Measurements from ENCODE around the gene RAD23A. TPM values are rescaled to one million over a fixed set of nuclear protein-coding genes. Genes with fewer than 3 reads are reported as not detected.
"Not testable (repeated sequence)": the region's sequence is repeated elsewhere in the genome, so short reads cannot be mapped to it uniquely, and the experiment has no call there.

Gene RAD23A
- total RNA-seq, 2 donors from 2014 or later = 129 to 156 TPM

GRCh38 chr19:12956446-12957388 is 11.1 kb downstream of the RAD23A start, which contains the start of gene GADD45GIP1:
Gene GADD45GIP1, minus strand, starts transcription at chr19:12957223. Its CDS starts 11 bp downstream, at chr19:12957212.
- H3K4me3 Mint-ChIP-seq = peak within 1 kb of the TSS; percentile 85
- H3K9me3 Mint-ChIP-seq = no peaks in the 10 kb centered on the region
- H3K4me1 Mint-ChIP-seq = peaks cover 10% of the 10 kb centered on the region
- H3K27ac Mint-ChIP-seq = peak within 1 kb of the TSS; percentile 95
- no peaks in the 10 kb centered on the region for H3K27me3 Mint-ChIP-seq
- H3K36me3 Mint-ChIP-seq (ENCODE audit: low read depth) = peaks cover 53% of the 10 kb centered on the region
- ATAC-seq (replicated peaks) = peak; percentile 96

DNA sequence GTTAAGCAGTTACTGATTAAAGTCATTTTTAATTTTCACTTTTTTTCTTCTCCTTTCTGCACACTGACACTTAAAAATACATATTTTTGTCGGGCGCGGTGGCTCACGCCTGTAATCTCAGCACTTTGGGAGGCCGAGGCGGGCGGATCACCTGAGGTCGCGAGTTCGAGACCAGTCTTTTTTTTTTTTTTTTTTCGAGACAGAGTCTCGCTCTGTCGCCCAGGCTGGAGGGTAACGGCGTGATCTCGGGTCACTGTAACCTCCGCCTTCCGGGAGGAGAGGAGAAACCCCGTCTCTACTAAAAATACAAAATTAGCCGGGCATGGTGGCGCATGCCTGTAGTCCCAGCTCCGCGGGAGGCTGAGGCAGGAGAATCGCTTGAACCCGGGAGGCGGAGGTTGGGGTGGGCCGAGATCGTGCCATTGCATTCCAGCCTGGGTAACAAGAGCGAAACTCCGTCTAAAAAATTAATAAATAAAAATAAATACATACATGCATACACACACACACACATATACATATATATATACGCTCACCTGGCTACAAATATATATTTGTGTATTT is 11.8 kb downstream of the RAD23A start:
- Mint-ChIP-seq H3K4me3 (peak overlapping the region; percentile 85), H3K27ac (peak overlapping the region; percentile 95), H3K36me3 (ENCODE audit: low read depth) (peaks cover 45% of the 10 kb centered on the region)
- H3K27me3 Mint-ChIP-seq, H3K4me1 Mint-ChIP-seq, H3K9me3 Mint-ChIP-seq: not testable (repeated sequence)
- peak; percentile 28 for ATAC-seq (replicated peaks)

- no peaks in the 10 kb centered on the region for H3K9me3 Mint-ChIP-seq
- no peak overlapping the region for H3K4me3 Mint-ChIP-seq
- no peak for ATAC-seq (replicated peaks)
- H3K4me1 Mint-ChIP-seq = peaks cover 7% of the 10 kb centered on the region
- peaks cover 25% of the 10 kb centered on the region for H3K36me3 Mint-ChIP-seq (ENCODE audit: low read depth)
- no peaks in the 10 kb centered on the region for H3K27me3 Mint-ChIP-seq
- no peak overlapping the region for H3K27ac Mint-ChIP-seq
Measured at GRCh38 chr19:12959481-12959880, 13.8 kb downstream of the RAD23A start.

DNA sequence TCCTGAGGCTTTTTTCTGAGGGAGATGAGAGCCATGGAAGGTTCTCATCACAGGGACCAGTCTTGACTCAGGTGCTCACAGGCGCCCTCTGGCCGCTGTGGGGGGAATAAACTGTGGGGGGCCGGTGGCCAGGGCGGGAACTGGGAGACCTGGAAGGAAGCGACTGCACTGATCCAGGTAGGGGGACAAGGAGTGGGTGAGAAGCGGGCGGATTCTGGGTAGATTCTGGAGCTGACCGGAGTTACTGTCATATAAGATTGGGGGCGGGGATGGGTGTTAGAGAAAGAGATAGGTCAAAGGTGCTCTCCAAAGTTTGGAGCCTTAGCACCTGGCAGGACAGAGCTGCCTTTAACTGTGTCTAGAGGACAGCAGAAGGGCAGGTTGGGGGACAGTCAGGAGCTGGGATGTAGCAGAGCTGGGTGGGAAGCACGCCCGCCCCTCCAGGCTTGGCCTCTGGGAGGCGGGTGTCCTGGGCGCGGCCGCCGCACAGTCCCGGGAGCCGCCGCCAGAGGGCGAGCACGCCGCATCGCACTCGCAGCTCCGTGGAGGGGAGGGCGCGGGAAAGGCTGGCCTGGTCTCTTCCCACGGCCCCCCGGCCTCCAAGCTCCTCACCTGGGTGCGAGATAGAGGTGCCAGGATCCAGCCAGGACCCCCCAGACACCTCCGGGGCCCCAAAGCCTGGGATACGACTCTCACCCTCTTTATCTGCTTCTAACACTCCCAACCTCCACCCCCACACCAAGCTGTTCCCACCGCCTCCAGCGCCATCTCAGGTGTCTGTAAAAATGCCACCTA is 19.6 kb downstream of the RAD23A start:
- H3K27ac Mint-ChIP-seq = peak overlapping the region; percentile 91
- H3K36me3 Mint-ChIP-seq (ENCODE audit: low read depth) = no peaks in the 10 kb centered on the region
- H3K27me3 Mint-ChIP-seq = no peaks in the 10 kb centered on the region
- H3K9me3 Mint-ChIP-seq = no peaks in the 10 kb centered on the region
- H3K4me1 Mint-ChIP-seq = peaks cover 5% of the 10 kb centered on the region
- peak overlapping the region; percentile 99 for H3K4me3 Mint-ChIP-seq
- peak; percentile 96 for ATAC-seq (replicated peaks)

DNA sequence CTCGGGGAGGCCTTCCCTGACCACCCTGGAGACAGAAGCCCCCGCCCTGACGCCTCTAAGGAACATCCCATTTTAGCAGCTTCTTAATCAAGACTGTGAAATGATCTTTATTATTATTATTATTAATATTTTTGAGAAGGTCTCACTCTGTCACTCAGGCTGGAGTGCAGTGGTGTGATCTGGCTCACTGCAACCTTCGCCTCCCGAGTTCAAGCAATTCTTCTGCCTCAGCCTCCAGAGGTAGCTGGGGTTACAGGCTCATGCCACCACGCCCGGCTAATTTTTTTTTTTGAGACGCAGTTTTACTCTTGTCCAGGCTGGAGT is 20.1 kb downstream of the RAD23A start:
- ATAC-seq (replicated peaks) = no peak
- peaks cover 5% of the 10 kb centered on the region for H3K4me1 Mint-ChIP-seq
- peak overlapping the region; percentile 99 for H3K4me3 Mint-ChIP-seq
- H3K27me3 Mint-ChIP-seq = no peaks in the 10 kb centered on the region
- no peaks in the 10 kb centered on the region for H3K9me3 Mint-ChIP-seq
- no peak overlapping the region for H3K27ac Mint-ChIP-seq
- H3K36me3 Mint-ChIP-seq (ENCODE audit: low read depth) = no peaks in the 10 kb centered on the region

DNA sequence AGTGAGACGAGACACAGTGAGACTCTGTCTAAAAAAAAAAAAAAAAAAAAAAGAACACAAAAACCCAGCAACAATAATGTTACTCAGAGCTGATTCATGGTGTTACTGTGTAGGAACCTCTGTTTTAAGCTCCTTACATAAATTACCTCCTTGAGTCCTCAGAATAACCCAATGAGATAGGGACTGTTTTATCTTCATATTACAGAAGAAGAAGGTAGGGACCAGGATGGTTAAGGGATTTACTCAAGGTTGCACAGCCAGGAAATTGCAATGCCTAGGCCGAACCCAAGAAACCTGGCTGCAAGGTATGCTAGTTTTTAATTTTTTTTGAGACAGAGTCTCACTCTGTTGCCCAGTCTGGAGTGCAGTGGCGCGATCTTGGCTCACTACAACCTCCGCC is 22.2 kb downstream of the RAD23A start:
- Mint-ChIP-seq H3K4me3 (no peak overlapping the region), H3K4me1 (peaks cover 5% of the 10 kb centered on the region), H3K27me3 (no peaks in the 10 kb centered on the region), H3K27ac (no peak overlapping the region), H3K36me3 (ENCODE audit: low read depth) (no peaks in the 10 kb centered on the region), H3K9me3 (no peaks in the 10 kb centered on the region)
- ATAC-seq (replicated peaks) = no peak

GRCh38 chr19:12969292-12969988 is 23.8 kb downstream of the RAD23A start, which contains the start of gene DAND5:
Gene DAND5, plus strand, starts transcription at chr19:12969576. Its CDS starts 85 bp downstream, at chr19:12969661.
- Mint-ChIP-seq H3K27ac (peak within 1 kb of the TSS; percentile 20), H3K27me3 (no peaks in the 10 kb centered on the region), H3K36me3 (ENCODE audit: low read depth) (no peaks in the 10 kb centered on the region), H3K4me1 (peaks cover 5% of the 10 kb centered on the region), H3K4me3 (no peak within 1 kb of the TSS), H3K9me3 (no peaks in the 10 kb centered on the region)
- ATAC-seq (replicated peaks) = no peak

GRCh38 chr19:12970070-12970820 is 24.6 kb downstream of the RAD23A start:
- peak overlapping the region; percentile 20 for H3K27ac Mint-ChIP-seq
- H3K27me3 Mint-ChIP-seq = no peaks in the 10 kb centered on the region
- no peaks in the 10 kb centered on the region for H3K9me3 Mint-ChIP-seq
- no peaks in the 10 kb centered on the region for H3K36me3 Mint-ChIP-seq (ENCODE audit: low read depth)
- no peak overlapping the region for H3K4me3 Mint-ChIP-seq
- H3K4me1 Mint-ChIP-seq = no peaks in the 10 kb centered on the region
- ATAC-seq (replicated peaks) = peak; percentile 33

DNA sequence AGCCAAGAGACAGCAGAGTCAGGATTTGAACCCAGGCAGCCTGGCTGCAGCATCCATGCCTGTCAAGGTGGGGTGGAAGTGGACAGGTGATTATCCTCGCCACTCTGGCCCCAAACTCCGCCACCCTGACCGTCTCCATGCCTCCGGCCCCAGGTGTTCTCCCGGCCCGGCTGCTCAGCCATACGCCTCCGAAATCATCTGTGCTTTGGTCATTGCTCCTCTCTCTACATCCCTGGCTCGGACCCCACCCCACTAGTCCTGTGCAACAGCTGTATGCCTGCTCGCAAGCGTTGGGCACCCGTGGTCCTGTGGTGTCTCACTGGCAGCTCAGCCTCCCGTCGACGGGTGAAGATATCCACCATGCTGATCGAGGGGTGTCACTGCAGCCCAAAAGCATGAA is 27.6 kb downstream of the RAD23A start:
- no peak overlapping the region for H3K27ac Mint-ChIP-seq

DNA sequence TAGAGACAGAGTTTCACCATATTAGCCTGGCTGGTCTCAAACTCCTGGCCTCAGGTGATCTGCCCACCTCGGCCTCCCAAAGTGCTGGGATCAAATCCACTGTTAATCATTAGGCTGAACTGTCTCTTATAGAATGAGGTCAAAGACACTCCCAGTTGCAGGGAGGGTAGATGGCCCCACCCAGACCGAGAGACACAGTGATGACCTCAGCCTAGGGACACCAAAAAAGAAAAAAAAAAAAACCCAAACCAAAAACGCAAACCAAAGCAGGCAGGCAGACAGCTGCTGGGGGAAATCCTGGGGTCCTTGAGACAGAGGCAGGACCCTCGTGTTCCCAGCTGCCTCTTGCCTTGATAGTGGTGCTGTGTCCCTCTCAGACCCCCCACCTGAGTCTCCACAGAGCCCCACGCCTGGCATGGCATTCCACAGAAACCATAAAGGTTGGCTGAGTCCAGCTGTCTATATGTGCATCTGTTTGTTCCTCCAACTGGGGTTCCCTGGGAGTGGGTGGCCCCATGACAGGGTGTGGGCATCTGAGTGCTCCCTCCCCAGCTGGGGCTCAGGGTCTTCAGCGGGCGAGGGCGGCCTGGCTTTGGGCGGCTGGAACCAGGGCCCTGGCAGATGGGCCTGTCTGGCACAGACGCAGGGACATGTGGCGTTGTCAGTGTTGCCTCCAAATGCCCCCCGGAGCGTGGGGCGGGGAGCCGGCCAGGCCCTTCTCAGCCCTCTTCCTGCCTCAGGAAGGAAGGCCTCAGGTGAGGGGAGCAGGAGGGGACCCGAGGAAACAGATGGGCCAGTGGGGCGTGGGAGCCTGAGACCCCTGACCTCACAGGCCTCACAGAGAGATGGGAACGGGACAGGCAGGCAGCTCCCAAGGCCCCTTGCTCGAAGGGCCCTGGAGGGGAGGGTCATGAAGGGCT is 28.9 kb downstream of the RAD23A start:
- peaks cover 4% of the 10 kb centered on the region for H3K4me1 Mint-ChIP-seq
- no peak for ATAC-seq (replicated peaks)
- H3K4me3 Mint-ChIP-seq = no peak overlapping the region
- H3K9me3 Mint-ChIP-seq = no peaks in the 10 kb centered on the region
- H3K36me3 Mint-ChIP-seq (ENCODE audit: low read depth) = no peaks in the 10 kb centered on the region
- peaks cover 11% of the 10 kb centered on the region for H3K27me3 Mint-ChIP-seq
- H3K27ac Mint-ChIP-seq = no peak overlapping the region

More for the DNA sequence above, 27.6 kb downstream of the RAD23A start:
- ATAC-seq (replicated peaks) = no peak
- Mint-ChIP-seq H3K9me3 (no peaks in the 10 kb centered on the region), H3K4me3 (no peak overlapping the region), H3K27me3 (peaks cover 11% of the 10 kb centered on the region), H3K4me1 (peaks cover 4% of the 10 kb centered on the region), H3K36me3 (ENCODE audit: low read depth) (no peaks in the 10 kb centered on the region)

- no peak for ATAC-seq (replicated peaks)
- H3K9me3 Mint-ChIP-seq = no peaks in the 10 kb centered on the region
- H3K36me3 Mint-ChIP-seq (ENCODE audit: low read depth) = no peaks in the 10 kb centered on the region
- H3K27ac Mint-ChIP-seq = no peak overlapping the region
- H3K4me3 Mint-ChIP-seq = no peak overlapping the region
- H3K27me3 Mint-ChIP-seq = peaks cover 11% of the 10 kb centered on the region
- peaks cover 4% of the 10 kb centered on the region for H3K4me1 Mint-ChIP-seq
Measured at GRCh38 chr19:12975221-12975741, 29.6 kb downstream of the RAD23A start.

DNA sequence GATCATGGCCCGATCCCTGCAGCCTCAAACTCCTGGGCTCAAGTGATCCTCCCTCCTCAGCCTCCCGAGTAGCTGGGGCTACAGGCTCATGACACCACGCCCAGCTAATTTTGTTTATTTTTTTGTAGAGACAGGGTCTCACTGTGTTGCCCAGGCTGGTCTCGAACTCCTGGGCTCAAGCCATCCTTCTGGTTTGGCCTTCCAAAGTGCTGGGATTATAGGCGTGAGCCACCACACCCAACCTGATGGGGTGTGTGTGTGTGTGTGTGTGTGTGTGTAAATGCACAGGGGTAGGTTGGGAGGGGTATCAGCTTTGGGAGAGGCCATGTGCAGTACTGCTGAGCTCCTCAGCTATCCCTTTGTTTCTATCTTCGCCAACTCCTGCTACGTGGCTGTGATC is 30.4 kb downstream of the RAD23A start:
- not testable (repeated sequence) for H3K9me3 Mint-ChIP-seq; ATAC-seq (replicated peaks)

More for the DNA sequence above, 30.4 kb downstream of the RAD23A start:
- not testable (repeated sequence) for H3K36me3 Mint-ChIP-seq (ENCODE audit: low read depth); H3K27ac Mint-ChIP-seq; H3K4me3 Mint-ChIP-seq; H3K4me1 Mint-ChIP-seq
- peaks cover 11% of the 10 kb centered on the region for H3K27me3 Mint-ChIP-seq

Data from activated T-helper 17 cell treated with anti-CD3 and anti-CD28 coated beads, Interleukin-2, amount 50 U/mL, for 72 hours (primary cell).